Fibroblast of pulmonary artery (primary cell): ENCODE measurements around the gene FUT2.

Experiments
- DNase-seq: peaks from one replicate; pipeline ENCODE4 v3.0.0-alpha.2; 2010; ENCODE audit warnings: low read depth
- H3K4me3 ChIP-seq: replicated peaks from 2 replicates; pipeline ENCODE4 v1.5.1; 2011; ENCODE audit warnings: low read depth, mild to moderate bottlenecking, control low read depth, low read length, moderate library complexity
- TF ChIP-seq, protein P1 (sequence below): IDR thresholded peaks from 2 replicates; pipeline ENCODE4 v1.5.1; 2011; ENCODE audit warnings: mild to moderate bottlenecking, control low read depth, low read length, inconsistent platforms; ENCODE audit errors: missing control alignments

The FUT2 gene

DNA sequence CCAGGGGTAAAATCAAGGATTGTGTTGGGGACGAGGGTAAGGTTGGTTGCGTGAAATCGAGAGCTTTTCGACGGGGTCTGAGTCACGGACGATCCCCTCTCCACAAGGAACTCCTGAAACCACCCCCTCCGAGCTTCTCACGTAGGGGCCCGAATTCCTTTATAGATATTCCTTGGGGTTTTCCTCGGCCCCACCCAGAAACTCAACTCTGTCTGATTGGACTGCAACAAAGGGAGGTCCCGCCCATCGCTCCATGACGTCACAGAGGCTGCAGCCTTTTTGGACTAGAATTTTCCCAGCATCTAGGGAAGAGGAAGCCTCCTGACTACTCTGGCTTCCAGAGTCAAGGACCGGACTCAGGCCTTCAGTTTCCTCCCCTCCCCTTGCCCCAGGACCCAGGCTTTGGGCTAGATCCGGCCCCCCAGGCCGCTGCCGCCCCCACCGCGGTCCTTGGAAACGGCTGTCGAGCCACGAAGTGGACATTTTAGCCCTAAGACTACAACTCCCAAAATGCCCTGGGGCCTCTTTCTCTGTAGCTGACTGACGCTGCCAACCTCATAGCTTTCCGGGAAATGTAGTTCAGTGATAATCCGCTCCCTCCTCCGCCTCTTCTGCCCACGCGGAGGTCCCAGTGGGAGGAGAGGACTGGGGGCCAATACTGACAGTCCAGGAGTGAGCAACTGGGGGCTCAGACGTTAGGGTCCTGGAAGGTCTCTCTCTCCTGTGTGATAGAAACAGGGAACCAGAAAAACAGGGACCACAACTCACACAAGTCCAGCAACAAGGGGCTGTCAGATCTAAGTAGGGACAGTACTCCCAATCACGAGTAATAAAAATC, 51.2 kb downstream of the FUT2 start, which contains the start of gene IZUMO1:
IZUMO1 (minus strand) TSS at position 172 of the 838 bp plus-strand sequence. CDS start 1,050 bp downstream, outside the sequence.
- peak; percentile 95 for DNase-seq
- H3K4me3 ChIP-seq = peak within 1 kb of the TSS; percentile 52
- TF ChIP-seq, protein P1, sequence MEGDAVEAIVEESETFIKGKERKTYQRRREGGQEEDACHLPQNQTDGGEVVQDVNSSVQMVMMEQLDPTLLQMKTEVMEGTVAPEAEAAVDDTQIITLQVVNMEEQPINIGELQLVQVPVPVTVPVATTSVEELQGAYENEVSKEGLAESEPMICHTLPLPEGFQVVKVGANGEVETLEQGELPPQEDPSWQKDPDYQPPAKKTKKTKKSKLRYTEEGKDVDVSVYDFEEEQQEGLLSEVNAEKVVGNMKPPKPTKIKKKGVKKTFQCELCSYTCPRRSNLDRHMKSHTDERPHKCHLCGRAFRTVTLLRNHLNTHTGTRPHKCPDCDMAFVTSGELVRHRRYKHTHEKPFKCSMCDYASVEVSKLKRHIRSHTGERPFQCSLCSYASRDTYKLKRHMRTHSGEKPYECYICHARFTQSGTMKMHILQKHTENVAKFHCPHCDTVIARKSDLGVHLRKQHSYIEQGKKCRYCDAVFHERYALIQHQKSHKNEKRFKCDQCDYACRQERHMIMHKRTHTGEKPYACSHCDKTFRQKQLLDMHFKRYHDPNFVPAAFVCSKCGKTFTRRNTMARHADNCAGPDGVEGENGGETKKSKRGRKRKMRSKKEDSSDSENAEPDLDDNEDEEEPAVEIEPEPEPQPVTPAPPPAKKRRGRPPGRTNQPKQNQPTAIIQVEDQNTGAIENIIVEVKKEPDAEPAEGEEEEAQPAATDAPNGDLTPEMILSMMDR = no peak

GRCh38 chr19:48749571-48750198, 53.9 kb downstream of the FUT2 start:
- DNase-seq = no peak
- TF ChIP-seq, protein P1 = no peak
- no peak overlapping the region for H3K4me3 ChIP-seq

DNA sequence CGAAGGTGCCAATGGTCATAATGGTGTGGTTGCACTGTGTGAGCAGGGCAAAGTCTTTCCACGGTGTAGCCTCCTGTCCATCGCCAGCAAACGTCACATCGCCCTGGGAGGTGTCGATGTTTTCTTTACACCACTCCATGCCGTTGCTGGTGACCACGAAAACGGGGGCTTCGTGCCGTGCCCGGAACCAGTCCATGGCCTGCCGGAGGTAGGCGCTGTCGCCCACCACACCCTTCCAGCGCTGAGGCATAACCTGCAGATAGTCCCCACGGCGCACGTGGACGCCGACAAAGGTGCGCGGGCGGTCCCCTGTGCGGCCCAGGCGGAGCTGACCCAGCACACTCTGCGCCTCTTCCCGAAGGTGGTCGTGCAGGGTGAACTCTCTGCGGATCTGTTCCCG, 54.6 kb downstream of the FUT2 start:
- DNase-seq = no peak
- TF ChIP-seq, protein P1 = no peak
- H3K4me3 ChIP-seq = no peak overlapping the region

- H3K4me3 ChIP-seq = no peak overlapping the region
- no peak for DNase-seq
- TF ChIP-seq, protein P1 = no peak
Measured at GRCh38 chr19:48750771-48751504, 55.2 kb downstream of the FUT2 start.

DNA sequence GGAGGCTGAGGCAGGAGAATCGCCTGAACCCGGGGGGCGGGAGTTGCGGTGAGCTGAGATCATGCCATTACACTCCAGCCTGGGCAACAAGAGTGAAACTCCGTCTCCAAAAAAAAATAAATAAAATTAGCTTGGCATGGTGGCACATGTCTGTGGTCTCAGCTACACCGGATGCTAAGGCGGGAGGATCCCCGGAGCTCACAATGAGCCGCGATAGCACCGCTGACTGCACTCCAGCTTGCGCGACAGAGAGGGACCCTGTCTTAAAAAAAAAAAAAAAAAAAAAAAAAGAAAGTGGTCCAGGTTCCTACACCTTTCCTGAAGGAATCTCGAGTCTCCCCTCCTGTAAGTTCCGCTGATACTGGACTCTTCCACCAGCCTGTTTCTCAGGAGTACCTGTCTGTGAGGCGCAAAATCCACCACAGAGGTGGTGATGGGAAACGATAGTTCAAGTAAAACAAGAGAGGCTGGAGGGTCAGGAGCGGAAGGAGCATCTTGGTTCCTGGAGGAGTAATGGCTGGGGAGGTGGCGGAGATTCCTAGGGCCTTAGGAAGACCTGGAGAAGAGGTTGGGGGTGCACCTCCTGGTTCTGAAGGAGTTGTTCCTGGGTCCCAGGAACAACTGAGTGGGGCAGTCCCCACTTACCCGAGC, 56.2 kb downstream of the FUT2 start:
- DNase-seq = no peak

More for the DNA sequence above, 56.2 kb downstream of the FUT2 start:
- TF ChIP-seq, protein P1 = no peak
- H3K4me3 ChIP-seq = peak overlapping the region; percentile 43
